Urothelium cell line (cell line): ENCODE measurements around the gene SFMBT2.

Experiments used
- DNase-seq: peaks from one replicate; pipeline ENCODE4 v3.0.0; 2011; ENCODE audit warnings: low spot score, mixed read lengths
- FAIRE-seq: peaks from 2 replicates; lab custom pipeline; 2011; peaks lifted over from hg19 to GRCh38; lab: Jason Lieb, UNC

Gene SFMBT2

GRCh38 chr10:7372504-7372903 lies 38.3 kb downstream of the SFMBT2 start:
- DNase-seq (no peak), FAIRE-seq (no peak)

- FAIRE-seq (no peak), DNase-seq (no peak)
These were observed 40.3 kb downstream of the SFMBT2 start for GRCh38 chr10:7370511-7370910.

- DNase-seq: no peak
- no peak for FAIRE-seq
These were observed 45.6 kb downstream of the SFMBT2 start for GRCh38 chr10:7365027-7365745.

- DNase-seq (no peak), FAIRE-seq (no peak)
These were observed 46.4 kb downstream of the SFMBT2 start for GRCh38 chr10:7364474-7364873.

- FAIRE-seq: no peak
These were observed 47.1 kb downstream of the SFMBT2 start for GRCh38 chr10:7363700-7364099.

GRCh38 chr10:7362471-7362870 lies 48.4 kb downstream of the SFMBT2 start:
- FAIRE-seq: no peak

More at GRCh38 chr10:7363700-7364099, 47.1 kb downstream of the SFMBT2 start:
- no peak for DNase-seq

GRCh38 chr10:7361316-7361715 lies 49.5 kb downstream of the SFMBT2 start:
- no peak for FAIRE-seq
- no peak for DNase-seq

More at GRCh38 chr10:7362471-7362870, 48.4 kb downstream of the SFMBT2 start:
- peak; percentile 41 for DNase-seq

GRCh38 chr10:7359954-7360353 lies 50.9 kb downstream of the SFMBT2 start:
- peak; percentile 77 for FAIRE-seq

GRCh38 chr10:7359356-7359755 lies 51.5 kb downstream of the SFMBT2 start:
- DNase-seq (no peak), FAIRE-seq (no peak)

More at GRCh38 chr10:7359954-7360353, 50.9 kb downstream of the SFMBT2 start:
- DNase-seq: peak; percentile 50

- DNase-seq (no peak), FAIRE-seq (no peak)
These were observed 53.6 kb downstream of the SFMBT2 start for GRCh38 chr10:7357193-7357592.

- DNase-seq (peak; percentile 71), FAIRE-seq (no peak)
These were observed 56.3 kb downstream of the SFMBT2 start for GRCh38 chr10:7354330-7355047.

- DNase-seq (peak; percentile 41), FAIRE-seq (no peak)
These were observed 58.9 kb downstream of the SFMBT2 start for GRCh38 chr10:7351894-7352293.

GRCh38 chr10:7350541-7351195 lies 60.2 kb downstream of the SFMBT2 start:
- FAIRE-seq: no peak
- DNase-seq: no peak

- no peak for DNase-seq
- no peak for FAIRE-seq
These were observed 65.1 kb downstream of the SFMBT2 start for GRCh38 chr10:7345717-7346116.

- FAIRE-seq (no peak), DNase-seq (no peak)
These were observed 67.8 kb downstream of the SFMBT2 start for GRCh38 chr10:7343040-7343439.

- DNase-seq (no peak), FAIRE-seq (no peak)
These were observed 70.5 kb downstream of the SFMBT2 start for GRCh38 chr10:7340179-7340874.

GRCh38 chr10:7339510-7339909 lies 71.3 kb downstream of the SFMBT2 start:
- DNase-seq (no peak), FAIRE-seq (no peak)

- FAIRE-seq: no peak
- no peak for DNase-seq
These were observed 72.4 kb downstream of the SFMBT2 start for GRCh38 chr10:7338469-7338868.

- FAIRE-seq (no peak), DNase-seq (no peak)
These were observed 73.2 kb downstream of the SFMBT2 start for GRCh38 chr10:7337431-7338171.

- DNase-seq (no peak), FAIRE-seq (no peak)
These were observed 74.9 kb downstream of the SFMBT2 start for GRCh38 chr10:7335977-7336376.

- FAIRE-seq (no peak), DNase-seq (no peak)
These were observed 76.2 kb downstream of the SFMBT2 start for GRCh38 chr10:7334642-7334964.
